Cardiac muscle cell (in vitro differentiated cells and primary cell): Measurements from ENCODE around the gene RAP1GAP. TPM values are rescaled to one million over a fixed set of nuclear protein-coding genes. Genes with fewer than 3 reads are reported as not detected.

Experiments
- DNase-seq, 2 donors: peaks; one replicate each; pipeline versions ENCODE4 v3.0.0 to v3.0.0-alpha.2; 2010 to 2017; ENCODE audit warnings: low read depth in 1 of 2, low spot score in 1 of 2
- H3K27ac ChIP-seq: fragments of 200-600 bp; sonication (generic); 2 replicates; pipeline ENCODE4 v1.5.1; 2016
- H3K27me3 ChIP-seq: fragments of 200-600 bp; sonication (generic); 2 replicates; pipeline ENCODE4 v1.6.0; 2016; ENCODE audit warnings: control low read depth
- H3K36me3 ChIP-seq: fragments of 200-600 bp; sonication (generic); 2 replicates; pipeline ENCODE4 v1.5.1; 2016; ENCODE audit warnings: control low read depth
- H3K4me1 ChIP-seq: fragments of 200-600 bp; sonication (generic); 2 replicates; pipeline ENCODE4 v1.8.1; 2017; ENCODE audit warnings: low read depth, mild to moderate bottlenecking, mixed run types
- H3K4me3 ChIP-seq: fragments of 200-600 bp; sonication (generic); 2 replicates; pipeline ENCODE4 v1.5.1; 2016; ENCODE audit warnings: mild to moderate bottlenecking
- H3K9me3 ChIP-seq: fragments of 200-600 bp; sonication (generic); 2 replicates; pipeline ENCODE4 v1.5.1; 2017; ENCODE audit warnings: low read depth, mild to moderate bottlenecking, control low read depth
- CTCF ChIP-seq: IDR thresholded peaks from 2 replicates; pipeline ENCODE4 v1.5.1; 2012; ENCODE audit warnings: low read depth, mild to moderate bottlenecking, low read length
- polyA plus RNA-seq: library from polyadenylated mRNA; unstranded; fragments of >200 nt; fragmentation: Nextera tagmentation; extraction: Ambion mirVana; gene quantifications from 2 replicates; pipeline ENCODE4 v1.2.1, GENCODE V29; 2016
- total RNA-seq: library from RNA; depleted of rRNA; stranded (reverse); fragments of >200 nt; gene quantifications from 2 replicates; pipeline ENCODE4 v1.2.3, GENCODE V29; 2016

Gene RAP1GAP
- total and polyA plus RNA-seq, 2 experiments from 2014 or later: 5.8 to 7.4 TPM

DNA sequence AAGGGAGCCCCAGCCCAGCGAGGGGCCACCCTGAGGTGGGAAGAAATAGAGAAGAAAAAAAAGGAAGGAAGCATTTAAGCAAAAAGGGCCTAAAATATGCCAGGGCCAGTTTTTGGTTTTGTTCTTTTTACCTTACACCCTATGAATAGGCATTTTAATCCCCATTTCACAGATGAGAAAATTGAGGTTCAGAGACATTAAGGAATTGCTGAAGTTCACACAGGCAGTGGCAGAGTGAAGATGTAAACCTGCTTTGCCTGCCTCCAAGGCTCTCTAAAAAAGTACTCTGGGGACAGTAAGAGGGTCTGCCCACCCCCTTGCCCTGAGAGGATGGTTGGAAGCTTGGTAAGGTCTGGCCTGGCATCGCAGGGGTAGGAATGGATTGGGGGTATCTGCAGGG, 19.8 kb downstream of the RAP1GAP start:
- Histone ChIP-seq H3K4me1 (no peaks in the 10 kb centered on the region), H3K36me3 (no peaks in the 10 kb centered on the region), H3K9me3 (no peaks in the 10 kb centered on the region), H3K27me3 (peaks cover 16% of the 10 kb centered on the region), H3K4me3 (no peak overlapping the region), H3K27ac (no peak overlapping the region)
- no peak for TF ChIP-seq CTCF
- no peak for DNase-seq

DNA sequence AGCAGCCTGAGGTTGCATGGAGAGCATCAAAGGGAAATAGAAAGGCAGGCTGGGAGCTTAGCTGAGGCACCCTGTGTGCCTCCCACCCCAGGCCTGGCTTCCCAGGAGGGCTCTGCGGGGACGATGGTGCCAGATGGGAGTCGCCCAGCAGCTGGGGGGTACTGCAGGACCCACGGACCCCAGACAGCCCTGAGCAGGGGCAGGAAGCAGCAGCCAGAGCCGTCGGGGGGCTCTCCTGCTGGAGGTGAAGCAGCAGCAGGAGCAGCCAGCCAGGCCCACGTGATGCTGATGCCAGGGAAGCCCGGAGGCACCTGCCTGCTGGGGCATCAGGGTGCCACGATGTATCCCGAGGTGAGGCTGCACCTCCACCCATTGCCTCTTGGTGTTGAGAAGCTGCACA, 20.4 kb downstream of the RAP1GAP start:
- no peaks in the 10 kb centered on the region for H3K36me3 ChIP-seq
- no peak overlapping the region for H3K27ac ChIP-seq
- H3K4me1 ChIP-seq: no peaks in the 10 kb centered on the region
- H3K9me3 ChIP-seq: no peaks in the 10 kb centered on the region
- H3K27me3 ChIP-seq: peaks cover 16% of the 10 kb centered on the region
- no peak for TF ChIP-seq CTCF
- DNase-seq: no peak
- H3K4me3 ChIP-seq: no peak overlapping the region

DNA sequence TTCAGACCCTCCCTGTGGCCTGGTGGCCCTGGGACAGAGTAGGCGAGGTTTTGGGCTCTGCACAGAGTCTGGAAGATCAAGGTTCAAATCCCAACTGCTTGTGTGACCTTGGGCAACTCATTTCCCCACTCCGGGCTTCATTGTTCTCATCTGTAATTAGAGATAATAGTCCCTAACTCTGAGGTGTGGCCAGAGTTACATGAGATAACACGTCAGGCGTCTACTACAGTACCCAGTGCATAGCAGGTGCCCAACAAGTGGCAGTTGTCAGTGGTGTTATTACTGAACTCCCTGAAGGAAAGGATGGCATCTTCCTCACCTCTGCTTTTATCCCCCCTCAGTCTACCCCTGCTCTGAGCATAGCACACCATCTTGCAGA, 20.8 kb downstream of the RAP1GAP start:
- no peak overlapping the region for H3K27ac ChIP-seq
- H3K9me3 ChIP-seq: no peaks in the 10 kb centered on the region
- peaks cover 16% of the 10 kb centered on the region for H3K27me3 ChIP-seq
- H3K4me1 ChIP-seq: no peaks in the 10 kb centered on the region
- TF ChIP-seq CTCF: no peak
- no peak overlapping the region for H3K4me3 ChIP-seq
- H3K36me3 ChIP-seq: no peaks in the 10 kb centered on the region
- DNase-seq: no peak

- Histone ChIP-seq H3K27ac (no peak overlapping the region), H3K4me3 (no peak overlapping the region), H3K4me1 (no peaks in the 10 kb centered on the region)
Observed at GRCh38 chr1:21647431-21648351, 21.5 kb downstream of the RAP1GAP start.

DNA sequence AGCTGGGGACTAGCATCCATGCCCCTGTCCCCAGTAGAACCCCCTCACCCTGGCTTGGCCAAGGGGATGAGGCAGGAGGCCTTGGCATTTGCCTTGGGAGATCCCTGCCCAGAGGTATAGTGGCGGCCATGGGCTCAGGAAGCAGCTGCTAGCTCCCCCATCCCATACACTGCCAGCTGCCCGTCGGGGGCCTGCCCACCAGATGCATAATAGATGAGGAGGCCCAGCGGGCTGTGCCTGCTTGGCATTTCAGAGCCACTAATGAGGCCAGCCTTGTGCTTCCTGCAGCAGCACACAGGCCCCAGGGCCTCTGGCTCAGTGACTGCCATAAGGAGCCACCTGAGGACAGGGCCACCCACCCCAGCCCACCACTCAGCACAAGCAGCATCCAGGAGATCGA, 23.6 kb downstream of the RAP1GAP start:
- Histone ChIP-seq H3K4me3 (no peak overlapping the region), H3K36me3 (no peaks in the 10 kb centered on the region), H3K4me1 (no peaks in the 10 kb centered on the region), H3K27ac (no peak overlapping the region), H3K9me3 (no peaks in the 10 kb centered on the region), H3K27me3 (no peaks in the 10 kb centered on the region)
- no peak for TF ChIP-seq CTCF
- no peak for DNase-seq

More at GRCh38 chr1:21647431-21648351, 21.5 kb downstream of the RAP1GAP start:
- Histone ChIP-seq H3K27me3 (peaks cover 12% of the 10 kb centered on the region), H3K36me3 (no peaks in the 10 kb centered on the region), H3K9me3 (no peaks in the 10 kb centered on the region)
- DNase-seq: peak; percentile 79 to 89
- TF ChIP-seq CTCF: no peak
